HG03196 (cell line): ENCODE results near the gene SGIP1.
"Not testable (repeated sequence)": the region's sequence is repeated elsewhere in the genome, so short reads cannot be mapped to it uniquely, and the experiment has no call there.

Experiments
- ATAC-seq: cut with Tn5 transposase; IDR thresholded peaks from one replicate; pipeline ENCODE4 v1.9.1; 2021; ENCODE audit not compliant: unreplicated experiment

The SGIP1 gene

GRCh38 chr1:66728021-66728420 is 194.1 kb downstream of the SGIP1 start:
- no peak for ATAC-seq

GRCh38 chr1:66728716-66729115 is 194.8 kb downstream of the SGIP1 start:
- not testable (repeated sequence) for ATAC-seq

GRCh38 chr1:66729119-66729518 is 195.2 kb downstream of the SGIP1 start:
- peak; percentile 31 for ATAC-seq

- no peak for ATAC-seq
Measured at GRCh38 chr1:66729523-66729922, 195.6 kb downstream of the SGIP1 start.

- ATAC-seq, result no peak
Measured at GRCh38 chr1:66730462-66730861, 196.5 kb downstream of the SGIP1 start.

GRCh38 chr1:66731170-66731865 is 197.4 kb downstream of the SGIP1 start:
- ATAC-seq, result peak; percentile 57

- peak; percentile 55 for ATAC-seq
Measured at GRCh38 chr1:66732407-66733166, 198.6 kb downstream of the SGIP1 start.

- no peak for ATAC-seq
Measured at GRCh38 chr1:66733348-66734017, 199.5 kb downstream of the SGIP1 start.

GRCh38 chr1:66734531-66734930 is 200.6 kb downstream of the SGIP1 start:
- not testable (repeated sequence) for ATAC-seq

GRCh38 chr1:66737836-66738235 is 203.9 kb downstream of the SGIP1 start:
- no peak for ATAC-seq

- ATAC-seq, result peak; percentile 87
Measured at GRCh38 chr1:66739401-66740157, 205.6 kb downstream of the SGIP1 start.

- ATAC-seq, result no peak
Measured at GRCh38 chr1:66745451-66745850, 211.5 kb downstream of the SGIP1 start.

- no peak for ATAC-seq
Measured at GRCh38 chr1:66747501-66747900, 213.5 kb downstream of the SGIP1 start.

- no peak for ATAC-seq
Measured at GRCh38 chr1:66750577-66750976, 216.6 kb downstream of the SGIP1 start.

- no peak for ATAC-seq
Measured at GRCh38 chr1:66751160-66751559, 217.2 kb downstream of the SGIP1 start.

- no peak for ATAC-seq
Measured at GRCh38 chr1:66752000-66752592, 218.1 kb downstream of the SGIP1 start, which contains the start of gene DYNLT5. DYNLT5 (plus strand) TSS chr1:66752459; CDS start chr1:66754659, 2,200 bp downstream.

GRCh38 chr1:66752671-66753371 is 218.9 kb downstream of the SGIP1 start:
- no peak for ATAC-seq

GRCh38 chr1:66757722-66758240 is 223.8 kb downstream of the SGIP1 start:
- ATAC-seq, result no peak

GRCh38 chr1:66758241-66758755 is 224.3 kb downstream of the SGIP1 start:
- peak; percentile 99 for ATAC-seq

GRCh38 chr1:66760506-66760905 is 226.6 kb downstream of the SGIP1 start:
- no peak for ATAC-seq
